T-helper 2 cell treated with Interferon-gamma antibody and Interleukin-4, amounts not matched to agents 5 μg/mL and 100 μg/mL, for 36 hours (primary cell): ENCODE measurements around the gene LINC01488.

ENCODE experiments used
- DNase-seq: peaks from one replicate; pipeline ENCODE4 v3.0.0; 2021; ENCODE audit warnings: low spot score
- H3K27ac Mint-ChIP-seq: one replicate; pipeline ENCODE4 v1.8.0; 2021; ENCODE audit warnings: mild to moderate bottlenecking, mixed read lengths
- H3K27me3 Mint-ChIP-seq: one replicate; pipeline ENCODE4 v1.8.0; 2021; ENCODE audit warnings: low read depth, mixed read lengths
- H3K36me3 Mint-ChIP-seq: one replicate; pipeline ENCODE4 v1.8.0; 2021; ENCODE audit warnings: low read depth, mixed read lengths
- H3K4me1 Mint-ChIP-seq: one replicate; pipeline ENCODE4 v1.8.0; 2021; ENCODE audit warnings: low read depth, mixed read lengths
- H3K4me3 Mint-ChIP-seq: one replicate; pipeline ENCODE4 v1.8.0; 2022; ENCODE audit warnings: mild to moderate bottlenecking, moderate library complexity, mixed read lengths
- H3K9me3 Mint-ChIP-seq: one replicate; pipeline ENCODE4 v1.8.0; 2021; ENCODE audit warnings: mixed read lengths

LINC01488 gene

GRCh38 chr11:69442012-69442806 is 39.3 kb upstream of the LINC01488 start:
- Mint-ChIP-seq H3K9me3 (no peaks in the 10 kb centered on the region), H3K36me3 (no peaks in the 10 kb centered on the region), H3K4me1 (peaks cover 7% of the 10 kb centered on the region), H3K27ac (no peak overlapping the region), H3K27me3 (peaks cover 2% of the 10 kb centered on the region), H3K4me3 (no peak overlapping the region)
- peak; percentile 7 for DNase-seq

- H3K27ac Mint-ChIP-seq: no peak overlapping the region
- H3K9me3 Mint-ChIP-seq: no peaks in the 10 kb centered on the region
- peak overlapping the region; percentile 29 for H3K4me3 Mint-ChIP-seq
- DNase-seq: no peak
- peaks cover 7% of the 10 kb centered on the region for H3K4me1 Mint-ChIP-seq
- peaks cover 2% of the 10 kb centered on the region for H3K27me3 Mint-ChIP-seq
- H3K36me3 Mint-ChIP-seq: no peaks in the 10 kb centered on the region
Measured at GRCh38 chr11:69442807-69443137, 38.7 kb upstream of the LINC01488 start.

DNA sequence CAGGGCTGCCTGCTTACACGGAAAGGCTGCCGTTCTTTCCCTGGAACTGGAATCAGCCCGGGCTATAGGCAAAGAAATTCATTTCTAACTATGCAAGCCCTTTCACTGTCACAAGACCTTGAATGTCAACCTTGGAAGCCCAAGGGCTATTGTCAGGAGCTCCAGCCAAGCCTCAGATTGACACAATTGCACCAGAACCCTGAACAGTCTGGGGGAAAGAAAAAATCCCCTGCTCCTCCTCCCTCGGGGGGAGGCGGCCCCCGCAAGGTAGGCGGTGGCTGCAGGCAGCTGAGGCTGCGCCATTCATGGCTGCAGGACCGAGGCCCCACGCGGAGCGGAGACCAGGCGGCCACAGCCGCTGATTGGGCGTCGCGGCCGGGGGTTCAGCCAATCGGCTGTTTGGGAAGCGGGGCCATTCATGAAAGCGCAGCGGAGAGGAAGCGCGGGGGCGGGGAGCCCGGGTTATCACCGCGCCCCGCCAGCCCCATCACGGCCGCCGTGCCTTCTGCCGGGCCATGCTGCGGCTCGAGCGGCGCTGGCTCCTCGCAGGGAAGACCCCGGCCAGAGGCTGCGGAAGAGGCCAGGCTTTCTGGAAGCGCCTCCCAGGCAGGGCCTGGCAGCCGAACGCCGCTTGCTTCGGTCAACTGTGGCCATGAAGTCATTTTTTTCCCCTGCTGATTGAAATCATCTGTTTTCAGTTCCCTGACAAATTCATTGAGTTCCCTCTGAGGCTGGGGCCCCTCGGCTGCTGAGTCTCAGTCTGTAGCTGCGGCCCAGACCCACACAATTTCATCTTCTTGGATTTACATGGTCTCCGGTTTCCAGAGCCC is 38.1 kb upstream of the LINC01488 start:
- Mint-ChIP-seq H3K9me3 (no peaks in the 10 kb centered on the region), H3K4me3 (peak overlapping the region; percentile 63), H3K4me1 (peaks cover 7% of the 10 kb centered on the region), H3K27me3 (peaks cover 4% of the 10 kb centered on the region), H3K36me3 (no peaks in the 10 kb centered on the region), H3K27ac (no peak overlapping the region)
- peak; percentile 82 for DNase-seq

- H3K27ac Mint-ChIP-seq: no peak overlapping the region
- H3K4me1 Mint-ChIP-seq: peaks cover 7% of the 10 kb centered on the region
- no peak for DNase-seq
Measured at GRCh38 chr11:69443968-69444364, 37.5 kb upstream of the LINC01488 start.

DNA sequence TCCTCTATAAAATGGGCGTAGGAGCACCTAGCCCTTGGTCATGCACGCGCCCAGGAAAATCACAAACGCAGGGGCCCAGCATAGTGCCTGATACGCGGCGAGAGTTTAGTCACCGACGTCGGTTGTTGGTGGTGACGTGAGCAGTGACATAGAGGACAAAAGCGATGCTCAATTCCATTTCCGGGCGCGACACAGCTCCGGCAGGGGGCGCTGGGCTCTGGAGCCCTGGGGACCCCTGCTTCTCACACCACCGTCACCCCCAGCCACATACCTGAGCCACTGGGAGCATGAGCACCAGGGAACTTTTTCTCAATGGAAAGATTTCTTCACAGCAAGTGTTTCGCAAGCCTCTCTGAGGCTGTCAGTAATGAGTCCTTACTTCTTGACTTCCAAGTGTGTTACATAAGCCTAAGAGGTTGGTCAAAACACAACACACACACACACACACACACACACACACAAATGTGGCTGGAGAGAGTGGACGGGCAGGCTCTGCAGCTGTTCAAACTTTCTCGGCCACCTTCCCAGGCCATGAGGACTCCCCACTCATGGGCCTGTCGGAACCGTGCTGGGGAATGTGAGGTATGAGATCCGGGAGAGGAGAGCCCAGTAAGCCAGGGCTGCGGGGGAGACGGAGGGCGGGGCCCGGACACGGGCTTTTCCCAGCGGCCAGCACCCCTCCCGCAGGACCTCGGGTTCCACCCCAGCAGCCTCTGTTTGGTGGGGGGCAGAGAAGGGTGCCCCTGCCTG is 36.9 kb upstream of the LINC01488 start:
- Mint-ChIP-seq H3K4me1 (peaks cover 7% of the 10 kb centered on the region), H3K27ac (no peak overlapping the region), H3K36me3 (no peaks in the 10 kb centered on the region), H3K4me3 (no peak overlapping the region), H3K27me3 (peaks cover 6% of the 10 kb centered on the region), H3K9me3 (no peaks in the 10 kb centered on the region)
- no peak for DNase-seq

More at GRCh38 chr11:69443968-69444364, 37.5 kb upstream of the LINC01488 start:
- Mint-ChIP-seq H3K36me3 (no peaks in the 10 kb centered on the region), H3K9me3 (no peaks in the 10 kb centered on the region), H3K27me3 (peaks cover 6% of the 10 kb centered on the region), H3K4me3 (peak overlapping the region; percentile 63)

GRCh38 chr11:69445131-69445470 is 36.4 kb upstream of the LINC01488 start:
- H3K27me3 Mint-ChIP-seq: peaks cover 6% of the 10 kb centered on the region
- no peak overlapping the region for H3K27ac Mint-ChIP-seq
- no peaks in the 10 kb centered on the region for H3K36me3 Mint-ChIP-seq
- H3K4me3 Mint-ChIP-seq: no peak overlapping the region
- H3K9me3 Mint-ChIP-seq: no peaks in the 10 kb centered on the region
- H3K4me1 Mint-ChIP-seq: peaks cover 7% of the 10 kb centered on the region
- DNase-seq: no peak

- Mint-ChIP-seq H3K27ac (no peak overlapping the region), H3K4me1 (peaks cover 7% of the 10 kb centered on the region), H3K9me3 (no peaks in the 10 kb centered on the region), H3K36me3 (no peaks in the 10 kb centered on the region), H3K27me3 (peaks cover 8% of the 10 kb centered on the region), H3K4me3 (no peak overlapping the region)
- no peak for DNase-seq
Measured at GRCh38 chr11:69446108-69446507, 35.4 kb upstream of the LINC01488 start.

DNA sequence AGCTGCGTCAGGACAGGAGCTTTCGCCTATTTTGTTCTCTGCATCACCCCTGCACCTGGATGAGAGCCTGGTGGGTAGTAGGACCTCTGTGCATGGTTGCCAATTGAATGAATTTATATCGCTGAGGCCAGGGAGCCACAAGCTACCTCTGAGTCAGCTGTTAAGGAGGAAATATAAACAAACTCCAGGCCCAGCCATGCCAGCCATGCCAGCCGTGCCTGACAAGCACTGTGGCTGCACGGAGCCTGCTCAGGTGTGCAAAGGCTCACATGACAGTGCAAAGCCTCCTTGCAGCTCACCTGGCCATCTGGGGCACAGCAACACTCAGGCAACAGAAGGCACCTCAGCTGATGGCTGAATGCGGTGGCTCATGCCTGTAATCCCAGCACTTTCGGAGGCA is 33.7 kb upstream of the LINC01488 start:
- H3K4me3 Mint-ChIP-seq: no peak overlapping the region
- DNase-seq: no peak
- H3K9me3 Mint-ChIP-seq: no peaks in the 10 kb centered on the region
- peaks cover 12% of the 10 kb centered on the region for H3K27me3 Mint-ChIP-seq
- H3K36me3 Mint-ChIP-seq: no peaks in the 10 kb centered on the region
- peaks cover 7% of the 10 kb centered on the region for H3K4me1 Mint-ChIP-seq
- H3K27ac Mint-ChIP-seq: no peak overlapping the region

GRCh38 chr11:69448471-69449284 is 32.8 kb upstream of the LINC01488 start:
- DNase-seq: no peak
- H3K4me1 Mint-ChIP-seq: peaks cover 3% of the 10 kb centered on the region
- peaks cover 12% of the 10 kb centered on the region for H3K27me3 Mint-ChIP-seq
- H3K9me3 Mint-ChIP-seq: no peaks in the 10 kb centered on the region
- no peaks in the 10 kb centered on the region for H3K36me3 Mint-ChIP-seq
- no peak overlapping the region for H3K4me3 Mint-ChIP-seq
- H3K27ac Mint-ChIP-seq: no peak overlapping the region

DNA sequence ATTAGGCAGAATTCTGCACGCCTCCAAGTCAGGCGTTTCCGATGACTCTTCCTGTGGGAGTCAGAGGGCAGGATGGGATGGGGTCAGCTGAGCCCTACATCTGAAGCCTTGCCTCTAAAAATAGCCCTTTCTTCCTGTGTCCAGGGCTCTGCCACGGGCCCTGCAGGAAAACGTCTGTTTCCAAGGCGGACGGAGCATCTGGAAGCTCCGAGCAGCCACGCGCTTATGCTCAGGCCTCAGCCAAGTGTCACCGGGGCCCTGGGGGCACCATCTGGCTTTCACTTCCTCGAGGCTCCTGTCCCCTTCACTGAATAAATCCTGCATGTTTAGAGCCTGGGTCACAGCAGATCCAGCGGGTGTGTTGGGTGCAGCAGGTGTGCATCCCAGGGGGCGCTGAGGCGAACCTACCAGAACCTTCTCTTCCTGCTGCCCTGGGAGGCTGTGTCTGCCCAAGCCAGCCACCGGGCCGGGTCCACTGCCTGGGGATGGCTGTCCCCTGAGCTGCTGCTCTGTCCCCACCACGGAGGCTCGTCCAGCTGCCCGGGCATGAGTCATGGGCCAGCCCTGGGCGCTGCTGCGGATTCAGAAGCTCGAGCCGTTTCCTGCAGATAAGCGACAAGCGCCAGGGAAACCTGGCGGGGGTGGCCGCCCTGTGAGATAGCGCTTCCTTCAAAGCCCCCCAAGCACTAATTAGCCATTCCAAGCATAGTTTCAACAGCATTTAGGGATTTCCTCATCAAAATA is 32.0 kb upstream of the LINC01488 start:
- DNase-seq: no peak
- Mint-ChIP-seq H3K4me3 (no peak overlapping the region), H3K9me3 (no peaks in the 10 kb centered on the region), H3K36me3 (no peaks in the 10 kb centered on the region), H3K27ac (no peak overlapping the region), H3K4me1 (no peaks in the 10 kb centered on the region), H3K27me3 (peaks cover 12% of the 10 kb centered on the region)

- H3K4me3 Mint-ChIP-seq: no peak overlapping the region
- DNase-seq: no peak
- peaks cover 12% of the 10 kb centered on the region for H3K27me3 Mint-ChIP-seq
- no peaks in the 10 kb centered on the region for H3K4me1 Mint-ChIP-seq
- H3K36me3 Mint-ChIP-seq: no peaks in the 10 kb centered on the region
- H3K9me3 Mint-ChIP-seq: no peaks in the 10 kb centered on the region
- no peak overlapping the region for H3K27ac Mint-ChIP-seq
Measured at GRCh38 chr11:69450064-69450856, 31.2 kb upstream of the LINC01488 start.

DNA sequence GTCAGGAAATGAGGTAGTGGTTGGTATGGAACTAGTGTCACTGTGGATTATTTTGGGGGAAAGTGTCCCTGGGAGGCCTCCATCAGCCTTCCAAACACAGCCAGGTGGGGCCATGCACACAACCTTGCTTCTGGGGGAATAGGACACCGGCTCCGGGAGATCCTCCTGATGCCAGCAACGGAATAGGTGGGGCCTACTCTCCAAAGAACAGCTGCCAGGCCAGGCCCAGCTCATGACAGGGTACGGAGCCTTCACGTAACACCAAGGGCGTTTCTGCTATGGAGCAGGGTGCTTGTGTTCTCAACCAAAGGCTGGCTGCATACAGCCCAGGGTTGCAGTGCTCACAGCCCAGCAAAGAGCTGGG is 30.6 kb upstream of the LINC01488 start:
- H3K36me3 Mint-ChIP-seq: no peaks in the 10 kb centered on the region
- no peaks in the 10 kb centered on the region for H3K4me1 Mint-ChIP-seq
- H3K27me3 Mint-ChIP-seq: peaks cover 12% of the 10 kb centered on the region
- no peak for DNase-seq
- no peaks in the 10 kb centered on the region for H3K9me3 Mint-ChIP-seq
- H3K27ac Mint-ChIP-seq: no peak overlapping the region
- H3K4me3 Mint-ChIP-seq: no peak overlapping the region
